Fibroblast of villous mesenchyme (primary cell): ENCODE measurements around the gene LRRC3. TPM values are rescaled to one million over a fixed set of nuclear protein-coding genes. Genes with fewer than 3 reads are reported as not detected.

Experiments
- DNase-seq: peaks from one replicate; pipeline ENCODE4 v3.0.0-alpha.2; 2010; ENCODE audit warnings: low read depth
- H3K4me3 ChIP-seq: 2 replicates; pipeline ENCODE4 v1.5.1; 2011; ENCODE audit warnings: low read depth, mild to moderate bottlenecking, low read length
- total RNA-seq: library from RNA; depleted of rRNA; stranded (reverse); fragments of >200 nt; gene quantifications from 2 replicates; pipeline ENCODE4 v1.2.3, GENCODE V29; 2012
- TF ChIP-seq, protein P1 (sequence below): IDR thresholded peaks from 2 replicates; pipeline ENCODE4 v1.5.1; 2012; ENCODE audit warnings: low read depth, mild to moderate bottlenecking, low read length; ENCODE audit not compliant: insufficient read depth

Gene LRRC3
- total RNA-seq, 1 donor, result under 0.01 TPM

DNA sequence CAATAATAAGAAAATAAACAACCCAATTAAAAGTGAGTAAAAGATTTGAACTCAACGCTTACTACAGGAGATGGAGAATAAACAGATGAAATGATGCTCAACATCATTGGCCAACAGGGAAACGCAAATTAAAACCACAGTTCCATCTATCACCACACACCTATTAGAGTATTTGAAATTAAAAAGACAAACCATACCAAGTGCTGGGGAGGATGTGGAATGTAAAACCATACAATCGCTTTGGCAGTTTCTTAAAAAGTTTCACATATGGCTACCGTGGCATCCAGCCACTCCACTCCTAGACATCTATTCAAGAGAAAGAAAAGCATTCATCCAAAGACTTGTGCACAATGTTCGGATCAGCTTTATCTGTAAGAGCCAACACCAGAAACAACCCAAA is 1.3 kb upstream of the LRRC3 start:
- no peak for DNase-seq
- TF ChIP-seq, protein P1, sequence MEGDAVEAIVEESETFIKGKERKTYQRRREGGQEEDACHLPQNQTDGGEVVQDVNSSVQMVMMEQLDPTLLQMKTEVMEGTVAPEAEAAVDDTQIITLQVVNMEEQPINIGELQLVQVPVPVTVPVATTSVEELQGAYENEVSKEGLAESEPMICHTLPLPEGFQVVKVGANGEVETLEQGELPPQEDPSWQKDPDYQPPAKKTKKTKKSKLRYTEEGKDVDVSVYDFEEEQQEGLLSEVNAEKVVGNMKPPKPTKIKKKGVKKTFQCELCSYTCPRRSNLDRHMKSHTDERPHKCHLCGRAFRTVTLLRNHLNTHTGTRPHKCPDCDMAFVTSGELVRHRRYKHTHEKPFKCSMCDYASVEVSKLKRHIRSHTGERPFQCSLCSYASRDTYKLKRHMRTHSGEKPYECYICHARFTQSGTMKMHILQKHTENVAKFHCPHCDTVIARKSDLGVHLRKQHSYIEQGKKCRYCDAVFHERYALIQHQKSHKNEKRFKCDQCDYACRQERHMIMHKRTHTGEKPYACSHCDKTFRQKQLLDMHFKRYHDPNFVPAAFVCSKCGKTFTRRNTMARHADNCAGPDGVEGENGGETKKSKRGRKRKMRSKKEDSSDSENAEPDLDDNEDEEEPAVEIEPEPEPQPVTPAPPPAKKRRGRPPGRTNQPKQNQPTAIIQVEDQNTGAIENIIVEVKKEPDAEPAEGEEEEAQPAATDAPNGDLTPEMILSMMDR, result no peak
- no peak overlapping the region for H3K4me3 ChIP-seq

GRCh38 chr21:44455524-44456213 is 359 bp downstream of the LRRC3 start:
- peak overlapping the region; percentile 57 for H3K4me3 ChIP-seq
- DNase-seq, result peak; percentile 16
- TF ChIP-seq, protein P1, result no peak

GRCh38 chr21:44456214-44456914 is 1.1 kb downstream of the LRRC3 start:
- DNase-seq, result no peak
- peak overlapping the region; percentile 57 for H3K4me3 ChIP-seq

GRCh38 chr21:44456915-44457736 is 1.8 kb downstream of the LRRC3 start:
- H3K4me3 ChIP-seq, result no peak overlapping the region
- TF ChIP-seq, protein P1, result no peak
- no peak for DNase-seq

More at GRCh38 chr21:44456214-44456914, 1.1 kb downstream of the LRRC3 start:
- TF ChIP-seq, protein P1, result no peak

DNA sequence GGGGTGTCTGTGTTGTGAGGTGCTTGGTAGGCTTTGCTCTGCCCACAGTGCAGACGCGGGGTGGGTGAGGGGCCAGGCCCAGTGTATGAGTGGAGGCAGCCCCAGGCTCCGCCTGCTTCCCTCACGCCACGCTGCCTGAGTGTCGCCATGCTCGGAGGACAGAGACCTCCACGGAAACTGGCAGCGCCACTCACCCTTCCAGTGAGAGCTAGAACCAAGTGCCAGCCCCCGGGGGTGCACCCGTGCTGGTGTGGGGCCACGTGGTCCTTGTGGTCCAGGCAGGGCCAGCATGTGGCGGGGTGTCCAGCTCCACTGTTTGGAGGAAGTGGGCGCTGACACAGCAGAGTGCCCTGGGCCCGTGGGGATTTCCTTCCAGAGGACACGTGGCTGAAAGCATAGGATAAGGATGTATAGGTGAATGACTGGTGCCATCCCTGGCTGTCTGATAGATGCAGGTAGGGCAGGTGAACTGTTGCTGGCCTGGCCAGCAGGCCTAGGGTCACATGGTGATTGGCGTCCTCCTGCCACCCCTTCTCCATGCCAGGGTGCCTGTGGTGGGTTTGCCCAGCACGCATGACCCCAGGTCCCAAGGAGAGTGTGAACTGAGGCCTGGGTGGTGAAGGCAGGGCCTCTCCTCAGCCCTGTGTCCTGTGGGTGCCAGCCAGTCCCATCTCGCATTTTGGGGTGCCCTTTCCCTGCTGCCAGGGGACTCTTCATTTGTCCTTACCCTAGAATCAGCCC is 3.8 kb downstream of the LRRC3 start:
- DNase-seq, result no peak
- TF ChIP-seq, protein P1, result no peak
- H3K4me3 ChIP-seq, result no peak overlapping the region
